PC-3 (cell line): ENCODE measurements around the gene BIRC3.

Source experiments
- CTCF ChIP-seq: fragments of 300-600 bp; sonication (generic); conservative IDR thresholded peaks from 2 replicates; pipeline ENCODE4 v1.5.1; 2017; ENCODE audit warnings: antibody characterized with exemption, low read depth, mild to moderate bottlenecking, low read length
- EZH2 ChIP-seq: fragments of 300-600 bp; sonication (generic); IDR thresholded peaks from one replicate; pipeline ENCODE4 v1.6.1; 2017; ENCODE audit warnings: antibody characterized with exemption, mild to moderate bottlenecking, low read length; ENCODE audit not compliant: unreplicated experiment
- EZH2phosphoT487 ChIP-seq: fragments of 300-600 bp; sonication (generic); IDR thresholded peaks from 2 replicates; pipeline ENCODE4 v1.6.1; 2018; ENCODE audit warnings: mild to moderate bottlenecking, antibody characterized with exemption, low read length, borderline replicate concordance

- TF ChIP-seq CTCF (no peak), EZH2phosphoT487 (no peak), EZH2 (no peak)
Measured at GRCh38 chr11:102346456-102346747, 29.1 kb downstream of the BIRC3 start.
